Measurements from ENCODE around the gene RHOJ. TPM values are rescaled to one million over a fixed set of nuclear protein-coding genes. Genes with fewer than 3 reads are reported as not detected.

RHOJ gene
- total and polyA plus RNA-seq, 2 of the 4 experiments (the other 2 are of a cell fraction) = 9.5 to 33.9 TPM

- H2BK5ac ChIP-seq (ENCODE audit: low read depth, low read length, poor library complexity, severe bottlenecking) = no peak overlapping the region
- H3K9me1 ChIP-seq (ENCODE audit: insufficient read depth, low read length) = no peaks in the 10 kb centered on the region
- H3K4me2 ChIP-seq (ENCODE audit: low read depth, low read length) = no peak overlapping the region
- no peak overlapping the region for H2AFZ ChIP-seq (replicated peaks; ENCODE audit: low read length, poor library complexity)
- no peak overlapping the region for H3K4ac ChIP-seq (ENCODE audit: low read depth, low read length)
- H3K27ac ChIP-seq (ENCODE audit: insufficient read depth, low read length) = no peak overlapping the region
- no peak overlapping the region for H2BK120ac ChIP-seq (ENCODE audit: low read depth, low read length)
- ChIA-PET CTCF (no interaction called here), POLR2A (ENCODE audit: unreplicated experiment) (no interaction called here)
- H4K20me1 ChIP-seq (ENCODE audit: insufficient read depth, low read length) = no peaks in the 10 kb centered on the region
- WGBS, 2 experiments (ENCODE audit: extremely low coverage in 2 of 2, insufficient read length in 1 of 2) = no CpG with 5 or more reads among the region's 1 CpG
- BruUV-seq (replicated peaks) = no TSS peak
- no peak overlapping the region for H2BK15ac ChIP-seq (ENCODE audit: low read depth, low read length)
- no peak overlapping the region for H4K5ac ChIP-seq (ENCODE audit: low read depth, low read length)
- ATAC-seq (ENCODE audit: low read depth) (peak; percentile 78), DNase-seq (peak; percentile 75)
- intact Hi-C loops (cut with micrococcal nuclease) = no loop called here
- no peaks in the 10 kb centered on the region for H3K4me1 ChIP-seq (ENCODE audit: control insufficient read depth, insufficient read depth, low read length)
- H3K14ac ChIP-seq (replicated peaks; ENCODE audit: low read depth, low read length) = no peak overlapping the region
- 0 out of 2 replicates have a peak, but pooled peaks cover 2% of the 10 kb centered on the region for H3K9me3 ChIP-seq (ENCODE audit: control insufficient read depth, insufficient read depth, low read length)
- TF ChIP-seq CTCF (conservative IDR thresholded peaks at IDR 0.05; ENCODE audit: low read depth, low read length) (no peak), BHLHE40 (IDR thresholded peaks at IDR 0.05; ENCODE audit: low read depth, low read length) (no peak), RFX5 (IDR thresholded peaks at IDR 0.05; ENCODE audit: low read depth, low read length) (no peak), FOS (IDR thresholded peaks at IDR 0.05; ENCODE audit: low read depth, low read length) (no peak), NFE2L2 (IDR thresholded peaks at IDR 0.05; ENCODE audit: low read depth, low read length) (no peak), RAD21 (IDR thresholded peaks at IDR 0.05; ENCODE audit: low read length) (no peak), MAZ (IDR thresholded peaks at IDR 0.05; ENCODE audit: borderline replicate concordance, low read depth, low read length) (no peak), POLR2A (IDR thresholded peaks at IDR 0.05; ENCODE audit: low read depth, low read length) (no peak)
- H3K56ac ChIP-seq (ENCODE audit: extremely low read depth, insufficient read depth, low read length) = no peak overlapping the region
- no peak overlapping the region for H2AK9ac ChIP-seq (replicated peaks; ENCODE audit: low read depth, low read length, poor library complexity)
- H3K79me1 ChIP-seq (ENCODE audit: low read depth in 1 of 2, low read length in 2 of 2) = no peaks in the 10 kb centered on the region
- H3K36me3 ChIP-seq (ENCODE audit: control insufficient read depth, insufficient read depth, low read length) = no peaks in the 10 kb centered on the region
- no peak overlapping the region for H2BK20ac ChIP-seq (ENCODE audit: low read depth, low read length)
- H3K9ac ChIP-seq (ENCODE audit: low read depth, low read length) = no peak overlapping the region
- no peak overlapping the region for H3K18ac ChIP-seq (ENCODE audit: low read depth, low read length)
- H2AK5ac ChIP-seq (ENCODE audit: low read depth, low read length) = no peak overlapping the region
- H4K8ac ChIP-seq (ENCODE audit: low read depth in 2 of 2, low read length in 2 of 2) = no peak overlapping the region
- in situ Hi-C loops (cut with MboI; ENCODE audit: low sequenced_read_pairs) = no loop called here
- H3K27me3 ChIP-seq (ENCODE audit: control insufficient read depth, insufficient read depth, low read length) = no peaks in the 10 kb centered on the region
- H3K4me3 ChIP-seq (ENCODE audit: insufficient read depth, low read depth, low read length) = no peak overlapping the region
- no peak overlapping the region for H4K91ac ChIP-seq (ENCODE audit: insufficient read depth, low read depth, low read length)
- dilution Hi-C loops (cut with HindIII; ENCODE audit: low sequenced_read_pairs, unreplicated experiment) = no loop called here
- H3K23ac ChIP-seq (ENCODE audit: low read depth, low read length) = no peak overlapping the region
Measured at GRCh38 chr14:63186453-63186852, 17.8 kb upstream of the RHOJ start.

Data from IMR-90 (cell line).